ES-I3 (cell line): ENCODE results near the gene TMEM150C.
"Not testable (repeated sequence)": the region's sequence is repeated elsewhere in the genome, so short reads cannot be mapped to it uniquely, and the experiment has no call there.

ENCODE experiments used
- H3K36me3 ChIP-seq: 2 replicates; pipeline ENCODE4 v1.6.1; 2013; ENCODE audit warnings: mild to moderate bottlenecking, low read length, control low read depth, moderate library complexity; ENCODE audit not compliant: insufficient read depth
- H3K4me1 ChIP-seq: 2 replicates; pipeline ENCODE4 v1.6.1; 2013; ENCODE audit warnings: mild to moderate bottlenecking, control low read depth, low read length; ENCODE audit not compliant: insufficient read depth
- H3K9ac ChIP-seq: 2 replicates; pipeline ENCODE4 v1.6.1; 2013; ENCODE audit warnings: low read depth, mild to moderate bottlenecking, low read length, moderate library complexity
- H3K9me3 ChIP-seq: 2 replicates; pipeline ENCODE4 v1.6.1; 2013; ENCODE audit warnings: mild to moderate bottlenecking, low read length, moderate library complexity; ENCODE audit not compliant: control insufficient read depth, insufficient read depth

Gene TMEM150C

GRCh38 chr4:82489076-82489475, 72.7 kb downstream of the TMEM150C start:
- no peak overlapping the region for H3K9ac ChIP-seq
- no peaks in the 10 kb centered on the region for H3K4me1 ChIP-seq
- H3K9me3 ChIP-seq, result no peaks in the 10 kb centered on the region
- H3K36me3 ChIP-seq, result no peaks in the 10 kb centered on the region

- Histone ChIP-seq H3K4me1 (no peaks in the 10 kb centered on the region), H3K9me3 (no peaks in the 10 kb centered on the region), H3K36me3 (0 out of 2 replicates have a peak, but pooled peaks cover 4% of the 10 kb centered on the region), H3K9ac (no peak overlapping the region)
These were observed 76.6 kb downstream of the TMEM150C start for GRCh38 chr4:82484996-82485783.

DNA sequence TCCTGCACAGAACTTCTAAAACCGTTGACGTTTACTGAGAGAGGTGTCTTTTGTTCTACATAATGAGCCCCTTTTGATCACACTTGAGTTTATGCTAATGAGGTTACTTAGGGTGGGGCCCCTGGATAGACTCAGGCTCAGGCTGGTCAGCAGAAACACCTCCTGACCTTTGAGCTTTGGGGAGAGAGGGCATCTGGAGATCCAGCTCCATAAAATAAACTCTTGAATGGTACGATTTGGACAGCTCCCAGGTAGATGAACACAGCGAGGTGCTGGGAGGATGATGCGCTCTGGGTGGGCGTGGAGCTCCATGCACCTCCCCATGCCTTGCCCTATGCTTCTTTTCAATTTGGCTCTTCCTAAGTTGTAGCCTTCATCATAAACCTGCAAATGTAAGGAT, 79.4 kb downstream of the TMEM150C start:
- Histone ChIP-seq H3K36me3 (0 out of 2 replicates have a peak, but pooled peaks cover 4% of the 10 kb centered on the region), H3K9ac (no peak overlapping the region), H3K4me1 (no peaks in the 10 kb centered on the region), H3K9me3 (no peaks in the 10 kb centered on the region)

DNA sequence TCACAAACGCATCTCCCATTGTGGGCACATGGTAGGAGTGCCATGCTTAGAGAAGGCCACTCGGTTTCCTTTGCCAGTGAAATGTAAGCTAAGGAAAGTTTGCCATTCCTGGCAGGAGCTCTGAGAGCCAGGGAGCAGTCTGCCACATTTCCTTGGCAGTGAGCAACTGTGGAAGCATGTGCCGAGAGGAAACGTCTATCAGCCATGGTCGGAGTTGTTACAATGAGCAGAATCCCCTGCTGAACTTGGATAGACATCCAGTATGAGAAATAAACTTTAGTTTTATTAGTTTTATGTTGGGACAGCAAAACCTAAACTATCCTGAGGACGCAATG, 80.3 kb downstream of the TMEM150C start:
- no peaks in the 10 kb centered on the region for H3K4me1 ChIP-seq
- 0 out of 2 replicates have a peak, but pooled peaks cover 4% of the 10 kb centered on the region for H3K36me3 ChIP-seq
- no peaks in the 10 kb centered on the region for H3K9me3 ChIP-seq
- no peak overlapping the region for H3K9ac ChIP-seq

DNA sequence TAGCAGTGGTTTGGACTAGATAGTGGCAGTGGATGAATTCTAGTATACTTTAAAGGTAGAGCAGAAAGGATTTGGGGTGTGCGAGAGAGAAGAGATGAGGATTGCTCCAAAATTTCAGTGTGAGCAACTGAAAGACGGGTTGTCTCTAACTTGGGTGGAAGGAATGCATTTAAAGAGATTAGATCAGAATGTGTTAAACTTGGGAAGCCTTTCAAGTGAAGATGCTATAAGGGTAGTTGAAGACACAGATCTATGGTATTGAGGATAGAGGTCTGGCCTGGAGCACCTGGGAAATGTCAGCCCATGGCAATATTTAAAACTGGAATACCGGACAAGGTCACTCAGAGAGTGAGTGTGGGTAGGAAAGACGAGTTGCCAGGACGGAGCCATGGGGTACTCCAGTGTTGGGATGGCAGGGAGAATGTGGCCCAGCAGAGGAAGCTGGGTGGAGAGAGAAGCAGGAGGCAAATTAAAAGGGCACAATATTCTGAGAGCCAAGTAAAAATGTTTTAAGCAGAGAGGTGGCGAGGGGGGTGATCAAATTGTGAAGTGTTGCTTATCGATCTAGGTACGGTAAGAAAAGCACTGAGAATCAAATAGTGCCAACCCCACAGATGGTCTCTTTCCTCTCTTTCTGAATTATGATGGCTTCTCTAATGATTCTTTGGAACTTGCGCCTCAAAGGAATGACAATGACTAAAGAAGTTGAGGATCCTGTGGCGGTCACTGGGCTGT, 80.8 kb downstream of the TMEM150C start:
- Histone ChIP-seq H3K9me3 (no peaks in the 10 kb centered on the region), H3K9ac (no peak overlapping the region), H3K36me3 (0 out of 2 replicates have a peak, but pooled peaks cover 4% of the 10 kb centered on the region), H3K4me1 (no peaks in the 10 kb centered on the region)

- H3K4me1 ChIP-seq, result no peaks in the 10 kb centered on the region
- 0 out of 2 replicates have a peak, but pooled peaks cover 4% of the 10 kb centered on the region for H3K36me3 ChIP-seq
- H3K9me3 ChIP-seq, result no peaks in the 10 kb centered on the region
- H3K9ac ChIP-seq, result no peak overlapping the region
These were observed 82.2 kb downstream of the TMEM150C start for GRCh38 chr4:82479562-82479961.

GRCh38 chr4:82477469-82477868, 84.3 kb downstream of the TMEM150C start:
- H3K4me1 ChIP-seq, H3K9me3 ChIP-seq, H3K36me3 ChIP-seq: not testable (repeated sequence)

GRCh38 chr4:82475931-82476330, 85.9 kb downstream of the TMEM150C start:
- H3K4me1 ChIP-seq, H3K36me3 ChIP-seq, H3K9me3 ChIP-seq, H3K9ac ChIP-seq: not testable (repeated sequence)

More at GRCh38 chr4:82477469-82477868, 84.3 kb downstream of the TMEM150C start:
- H3K9ac ChIP-seq, result not testable (repeated sequence)

GRCh38 chr4:82473621-82474164, 88.1 kb downstream of the TMEM150C start:
- Histone ChIP-seq H3K36me3 (no peaks in the 10 kb centered on the region; the same call in none of the 2 replicates), H3K9me3 (no peaks in the 10 kb centered on the region), H3K4me1 (no peaks in the 10 kb centered on the region)

DNA sequence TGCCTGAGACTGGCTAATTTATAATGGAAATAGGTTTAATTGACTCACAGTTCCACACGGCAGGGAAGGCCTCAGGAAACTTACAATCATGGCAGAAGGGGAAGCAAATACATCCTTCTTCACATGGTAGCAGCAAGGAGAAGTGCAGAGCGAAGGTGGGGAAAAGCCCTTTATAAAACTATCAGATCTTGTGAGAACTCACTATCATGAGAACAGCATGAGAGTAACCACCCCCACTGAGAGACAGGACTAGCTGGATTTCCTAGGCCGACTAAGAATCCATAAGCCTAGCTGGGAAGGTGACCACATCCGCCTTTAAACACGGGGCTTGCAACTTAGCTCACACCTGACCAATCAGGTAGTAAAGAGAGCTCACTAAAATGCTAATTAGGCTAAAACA, 88.7 kb downstream of the TMEM150C start:
- H3K9me3 ChIP-seq, H3K4me1 ChIP-seq, H3K36me3 ChIP-seq, H3K9ac ChIP-seq: not testable (repeated sequence)

More at GRCh38 chr4:82473621-82474164, 88.1 kb downstream of the TMEM150C start:
- no peak overlapping the region for H3K9ac ChIP-seq

- no peaks in the 10 kb centered on the region for H3K4me1 ChIP-seq
- H3K9me3 ChIP-seq, result no peaks in the 10 kb centered on the region
- no peak overlapping the region for H3K9ac ChIP-seq
- H3K36me3 ChIP-seq, result peaks cover 11% of the 10 kb centered on the region
These were observed 91.9 kb downstream of the TMEM150C start for GRCh38 chr4:82469791-82470345.

- Histone ChIP-seq H3K36me3 (peaks cover 20% of the 10 kb centered on the region), H3K9me3 (no peaks in the 10 kb centered on the region), H3K4me1 (peaks cover 3% of the 10 kb centered on the region; the same call in 1 of the 2 replicates), H3K9ac (no peak overlapping the region)
These were observed 94.3 kb downstream of the TMEM150C start for GRCh38 chr4:82467471-82467870.

DNA sequence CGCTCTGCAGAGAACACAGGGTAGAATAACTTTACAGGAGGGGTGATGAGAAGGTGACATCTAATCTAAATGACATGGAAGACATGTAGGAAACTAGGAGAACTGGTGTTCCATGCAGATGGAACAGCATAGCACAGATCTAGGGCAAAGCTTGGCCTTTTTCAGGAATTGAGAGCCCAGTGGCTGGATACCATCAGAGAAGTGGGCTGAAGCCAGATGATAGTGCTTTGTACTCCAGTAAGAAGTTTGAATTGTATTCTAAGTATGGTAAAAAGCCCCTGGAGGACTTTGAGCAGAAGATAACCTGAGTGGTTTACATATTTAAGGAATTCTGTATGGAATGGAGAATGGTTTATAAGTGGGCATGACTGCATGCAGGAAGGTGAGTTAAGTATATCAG, 98.6 kb downstream of the TMEM150C start:
- Histone ChIP-seq H3K9me3 (no peaks in the 10 kb centered on the region), H3K9ac (no peak overlapping the region), H3K4me1 (peaks cover 3% of the 10 kb centered on the region; the same call in 1 of the 2 replicates), H3K36me3 (peaks cover 34% of the 10 kb centered on the region)

- H3K36me3 ChIP-seq, result peaks cover 29% of the 10 kb centered on the region
- no peak overlapping the region for H3K9ac ChIP-seq
- peaks cover 3% of the 10 kb centered on the region; the same call in 1 of the 2 replicates for H3K4me1 ChIP-seq
- H3K9me3 ChIP-seq, result no peaks in the 10 kb centered on the region
These were observed 99.4 kb downstream of the TMEM150C start for GRCh38 chr4:82462415-82462831.
